H9 (cell line): ENCODE measurements around the gene BRINP2. TPM values are rescaled to one million over a fixed set of nuclear protein-coding genes. Genes with fewer than 3 reads are reported as not detected.

ENCODE experiments used
- DNase-seq: peaks from one replicate; pipeline ENCODE4 v3.0.0-alpha.2; 2017
- H2AFZ ChIP-seq: one replicate; pipeline ENCODE4 v1.6.1; 2013; ENCODE audit warnings: mild to moderate bottlenecking, low read length, control low read depth, moderate library complexity
- H2AK5ac ChIP-seq: 2 replicates; pipeline ENCODE4 v1.6.1; 2013; ENCODE audit warnings: low read length, control low read depth, mixed read lengths; ENCODE audit not compliant: insufficient read length
- H2BK120ac ChIP-seq: one replicate; pipeline ENCODE4 v1.6.1; 2013; ENCODE audit warnings: low read depth, mild to moderate bottlenecking, low read length, control low read depth, inconsistent platforms; ENCODE audit not compliant: poor library complexity, severe bottlenecking
- H2BK12ac ChIP-seq: 2 replicates; pipeline ENCODE4 v1.6.1; 2013; ENCODE audit warnings: low read length, control low read depth, mixed read lengths, low read depth; ENCODE audit not compliant: insufficient read length
- H2BK15ac ChIP-seq: 2 replicates; pipeline ENCODE4 v1.6.1; 2013; ENCODE audit warnings: low read depth, low read length, control low read depth
- H2BK20ac ChIP-seq: one replicate; pipeline ENCODE4 v1.6.1; 2013; ENCODE audit warnings: low read depth, mild to moderate bottlenecking, low read length, control low read depth, inconsistent platforms; ENCODE audit not compliant: poor library complexity, severe bottlenecking
- H2BK5ac ChIP-seq: 2 replicates; pipeline ENCODE4 v1.6.1; 2013; ENCODE audit warnings: low read length, control low read depth, mixed read lengths; ENCODE audit not compliant: insufficient read length
- H3K14ac ChIP-seq: 2 replicates; pipeline ENCODE4 v1.6.1; 2013; ENCODE audit warnings: low read length, control low read depth; ENCODE audit not compliant: insufficient read depth
- H3K18ac ChIP-seq: 2 replicates; pipeline ENCODE4 v1.6.1; 2013; ENCODE audit warnings: low read depth, mild to moderate bottlenecking, mixed read lengths, low read length, control low read depth; ENCODE audit not compliant: insufficient read length
- H3K23ac ChIP-seq: 2 replicates; pipeline ENCODE4 v1.6.1; 2013; ENCODE audit warnings: low read length, control low read depth, mixed read lengths, low read depth; ENCODE audit not compliant: insufficient read length
- H3K23me2 ChIP-seq: 2 replicates; pipeline ENCODE4 v1.6.1; 2013; ENCODE audit warnings: low read depth, mild to moderate bottlenecking, mixed read lengths, low read length, control low read depth; ENCODE audit not compliant: insufficient read length, poor library complexity, severe bottlenecking
- H3K27ac ChIP-seq: 2 replicates; pipeline ENCODE4 v1.5.1; 2013; ENCODE audit warnings: low read length, control low read depth, mixed read lengths, low read depth; ENCODE audit not compliant: insufficient read length
- H3K27me3 ChIP-seq: 2 replicates; pipeline ENCODE4 v1.6.1; 2013; ENCODE audit warnings: low read length, control low read depth, inconsistent platforms; ENCODE audit not compliant: insufficient read depth
- H3K4ac ChIP-seq: 2 replicates; pipeline ENCODE4 v1.6.1; 2013; ENCODE audit warnings: low read depth, mild to moderate bottlenecking, control low read depth, inconsistent platforms, low read length, moderate library complexity
- H3K4me1 ChIP-seq: 2 replicates; pipeline ENCODE4 v1.6.1; 2013; ENCODE audit warnings: low read length, control low read depth, inconsistent platforms; ENCODE audit not compliant: insufficient read depth
- H3K4me2 ChIP-seq: 2 replicates; pipeline ENCODE4 v1.6.1; 2013; ENCODE audit warnings: low read length, control low read depth, mixed read lengths; ENCODE audit not compliant: insufficient read length, insufficient read depth
- H3K56ac ChIP-seq: 2 replicates; pipeline ENCODE4 v1.6.1; 2013; ENCODE audit warnings: low read depth, mild to moderate bottlenecking, mixed read lengths, low read length, control low read depth; ENCODE audit not compliant: insufficient read length
- H3K79me1 ChIP-seq: 2 replicates; pipeline ENCODE4 v1.6.1; 2013; ENCODE audit warnings: low read depth, mild to moderate bottlenecking, moderate library complexity, low read length, control low read depth, inconsistent platforms; ENCODE audit not compliant: insufficient read depth, poor library complexity, severe bottlenecking
- H3K79me2 ChIP-seq: 2 replicates; pipeline ENCODE4 v1.6.1; 2013; ENCODE audit warnings: low read length, control low read depth, inconsistent platforms; ENCODE audit not compliant: insufficient read depth
- H3K9ac ChIP-seq: 2 replicates; pipeline ENCODE4 v1.6.1; 2013; ENCODE audit warnings: low read length, control low read depth, mixed read lengths; ENCODE audit not compliant: insufficient read length; ENCODE audit errors: extremely low read depth
- H3K9me3 ChIP-seq: one replicate; pipeline ENCODE4 v1.6.1; 2013; ENCODE audit warnings: low read depth, low read length, inconsistent platforms; ENCODE audit not compliant: control insufficient read depth
- H3T11ph ChIP-seq: one replicate; pipeline ENCODE4 v1.6.1; 2013; ENCODE audit warnings: mild to moderate bottlenecking, low read length, control low read depth, inconsistent platforms
- H4K20me1 ChIP-seq: one replicate; pipeline ENCODE4 v1.6.1; 2013; ENCODE audit not compliant: control insufficient read depth, insufficient read length, insufficient read depth
- H4K5ac ChIP-seq: 2 replicates; pipeline ENCODE4 v1.6.1; 2013; ENCODE audit warnings: low read depth, mild to moderate bottlenecking, mixed read lengths, low read length, control low read depth; ENCODE audit not compliant: insufficient read length
- H4K8ac ChIP-seq: replicated peaks from 2 replicates; pipeline ENCODE4 v1.6.1; 2013; ENCODE audit warnings: low read length, control low read depth, mixed read lengths, low read depth; ENCODE audit not compliant: insufficient read length
- H4K91ac ChIP-seq: 2 replicates; pipeline ENCODE4 v1.6.1; 2013; ENCODE audit warnings: low read depth, mild to moderate bottlenecking, moderate library complexity, mixed read lengths, low read length, control low read depth; ENCODE audit not compliant: insufficient read length
- H3K27ac Mint-ChIP-seq, 3 experiments: 2 replicates in 2 of 3; 3 replicates in 1 of 3; pipeline ENCODE4 v1.8.0; 2020 to 2021; ENCODE audit warnings: mixed read lengths in 3 of 3, mild to moderate bottlenecking in 1 of 3, moderate library complexity in 1 of 3
- H3K27me3 Mint-ChIP-seq: 2 replicates; pipeline ENCODE4 v1.8.0; 2021; ENCODE audit warnings: low read depth, mild to moderate bottlenecking, moderate library complexity, mixed read lengths
- H3K36me3 Mint-ChIP-seq, 3 experiments: 2 replicates in 2 of 3; 3 replicates in 1 of 3; pipeline ENCODE4 v1.8.0; 2020 to 2021; ENCODE audit warnings: low read depth in 3 of 3, mixed read lengths in 3 of 3; ENCODE audit not compliant: insufficient read depth in 1 of 3
- H3K4me1 Mint-ChIP-seq, 2 experiments: 2 replicates each; pipeline ENCODE4 v1.8.0; 2020; ENCODE audit warnings: mixed read lengths in 2 of 2
- H3K4me3 Mint-ChIP-seq, 2 experiments: 2 replicates in 1 of 2; 3 replicates in 1 of 2; pipeline ENCODE4 v1.8.0; 2020 to 2021; ENCODE audit warnings: mild to moderate bottlenecking in 2 of 2, mixed read lengths in 2 of 2, moderate library complexity in 1 of 2
- H3K9me3 Mint-ChIP-seq, 2 experiments: 2 replicates in 1 of 2; 3 replicates in 1 of 2; pipeline ENCODE4 v1.8.0; 2020; ENCODE audit warnings: mild to moderate bottlenecking in 2 of 2, mixed read lengths in 2 of 2, moderate library complexity in 1 of 2
- WGBS: extraction: QIAGEN DNeasy Blood & Tissue Kit; methylation state at CpG from one replicate; pipeline ENCODE4 v1.1.7; 2013; ENCODE audit warnings: missing lambda C conversion rate, low lambda C conversion rate, mixed read lengths; ENCODE audit not compliant: insufficient read length; ENCODE audit errors: extremely low coverage; 5-methylcytosine and 5-hydroxymethylcytosine counted together
- total RNA-seq: library from RNA; stranded (reverse); gene quantifications from 2 replicates; pipeline ENCODE4 v1.2.1, GENCODE V29; 2021
- TF ChIP-seq, protein P1 (sequence below): fragments of 200-600 bp; sonication (generic); conservative IDR thresholded peaks from 3 replicates; pipeline ENCODE4 v1.8.0; 2021; ENCODE audit warnings: antibody characterized with exemption, mild to moderate bottlenecking

The BRINP2 gene
- total RNA-seq, 1 experiment from 2014 or later = not detected

DNA sequence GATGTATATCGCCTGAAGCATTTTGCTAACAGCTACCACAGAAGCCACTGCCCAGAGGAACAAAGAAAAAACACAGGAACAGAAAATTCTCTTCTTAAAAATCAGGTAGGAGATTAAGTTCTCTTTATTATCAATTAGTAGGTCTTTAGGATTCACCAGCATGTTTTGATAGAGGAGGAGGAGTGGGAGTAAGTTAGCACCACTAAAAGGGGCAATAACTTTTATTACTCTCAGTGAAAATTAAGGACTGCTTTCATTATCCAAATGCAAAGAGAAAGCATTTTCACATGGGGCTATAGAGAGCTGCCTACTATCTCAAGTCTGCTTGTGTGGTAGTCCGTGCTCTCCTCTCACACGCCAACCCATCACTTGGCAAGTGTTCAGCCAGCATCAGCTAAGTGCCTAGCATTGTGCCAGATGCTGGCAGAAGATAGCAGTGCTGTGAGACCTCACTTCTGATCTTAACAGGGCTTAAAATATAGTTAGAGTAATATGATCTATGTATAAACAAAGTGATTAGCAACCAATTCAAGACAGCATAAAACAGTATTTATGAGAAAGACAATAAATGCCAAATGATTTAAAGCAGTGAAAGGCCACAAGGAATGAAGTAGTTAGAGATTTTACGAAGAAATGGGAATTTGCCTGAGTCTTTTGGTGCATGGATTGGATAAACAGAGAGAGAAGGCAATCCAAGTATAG is 46.0 kb upstream of the BRINP2 start:
- Histone ChIP-seq H4K91ac (no peak overlapping the region), H3K4me2 (no peak overlapping the region), H3K23ac (no peak overlapping the region), H4K5ac (no peak overlapping the region), H3K4ac (no peak overlapping the region), H2BK15ac (no peak overlapping the region), H3T11ph (no peak overlapping the region), H3K9ac (no peak overlapping the region), H3K56ac (no peak overlapping the region), H2AK5ac (no peak overlapping the region), H2BK5ac (no peak overlapping the region), H3K27ac (no peak overlapping the region), H4K8ac (no peak overlapping the region), H3K27me3 (no peaks in the 10 kb centered on the region), H3K18ac (no peak overlapping the region), H3K79me2 (no peaks in the 10 kb centered on the region), H2BK20ac (no peak overlapping the region), H3K23me2 (no peaks in the 10 kb centered on the region), H2BK120ac (no peak overlapping the region), H3K4me1 (no peaks in the 10 kb centered on the region), H3K79me1 (no peaks in the 10 kb centered on the region), H2AFZ (no peak overlapping the region), H3K9me3 (no peaks in the 10 kb centered on the region), H2BK12ac (no peak overlapping the region), H4K20me1 (no peaks in the 10 kb centered on the region), H3K14ac (no peak overlapping the region)
- DNase-seq = no peak
- Mint-ChIP-seq H3K4me1 (peaks cover 0 to 5% of the 10 kb centered on the region in 2 experiments; a peak in 1 of 4 replicates), H3K36me3 (peaks cover 0 to 2% (median 0%) of the 10 kb centered on the region in 3 experiments; a peak in 2 of 7 replicates), H3K27me3 (peaks cover 4% of the 10 kb centered on the region), H3K27ac (no peak overlapping the region), H3K9me3 (no peaks in the 10 kb centered on the region), H3K4me3 (no peak overlapping the region)
- TF ChIP-seq, protein P1, sequence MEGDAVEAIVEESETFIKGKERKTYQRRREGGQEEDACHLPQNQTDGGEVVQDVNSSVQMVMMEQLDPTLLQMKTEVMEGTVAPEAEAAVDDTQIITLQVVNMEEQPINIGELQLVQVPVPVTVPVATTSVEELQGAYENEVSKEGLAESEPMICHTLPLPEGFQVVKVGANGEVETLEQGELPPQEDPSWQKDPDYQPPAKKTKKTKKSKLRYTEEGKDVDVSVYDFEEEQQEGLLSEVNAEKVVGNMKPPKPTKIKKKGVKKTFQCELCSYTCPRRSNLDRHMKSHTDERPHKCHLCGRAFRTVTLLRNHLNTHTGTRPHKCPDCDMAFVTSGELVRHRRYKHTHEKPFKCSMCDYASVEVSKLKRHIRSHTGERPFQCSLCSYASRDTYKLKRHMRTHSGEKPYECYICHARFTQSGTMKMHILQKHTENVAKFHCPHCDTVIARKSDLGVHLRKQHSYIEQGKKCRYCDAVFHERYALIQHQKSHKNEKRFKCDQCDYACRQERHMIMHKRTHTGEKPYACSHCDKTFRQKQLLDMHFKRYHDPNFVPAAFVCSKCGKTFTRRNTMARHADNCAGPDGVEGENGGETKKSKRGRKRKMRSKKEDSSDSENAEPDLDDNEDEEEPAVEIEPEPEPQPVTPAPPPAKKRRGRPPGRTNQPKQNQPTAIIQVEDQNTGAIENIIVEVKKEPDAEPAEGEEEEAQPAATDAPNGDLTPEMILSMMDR = no peak
- WGBS = no CpG with 5 or more reads among the region's 4 CpGs
